Endothelial cell of umbilical vein (primary cell): ENCODE data around the gene NKD1. TPM values are rescaled to one million over a fixed set of nuclear protein-coding genes. Genes with fewer than 3 reads are reported as not detected.

Experiments used
- BruUV-seq: library from RNA; stranded (reverse); fragments of 400-500 nt; replicated peaks from 2 replicates; lab custom pipeline; 2021; lab: Mats Ljungman, UMichigan
- CTCF ChIA-PET: fragments of 300-600, 350-600 bp; sonication (Branson Sonifier 250); formaldehyde crosslinking; loops from one replicate; lab custom pipeline; 2021; ENCODE audit warnings: antibody characterized with exemption, inconsistent platforms; lab: Charles Lee
- POLR2A ChIA-PET: fragments of 300-600, 350-600 bp; sonication (Branson Sonifier 250); formaldehyde crosslinking; loops from one replicate; lab custom pipeline; 2021; ENCODE audit warnings: antibody characterized with exemption, inconsistent platforms; lab: Charles Lee
- DNase-seq: peaks from one replicate; pipeline ENCODE4 v3.0.0-alpha.2; 2011; ENCODE audit warnings: low read depth, low spot score
- FAIRE-seq: peaks from 2 replicates; lab custom pipeline; 2011; peaks lifted over from hg19 to GRCh38; lab: Jason Lieb, UNC
- H2AFZ ChIP-seq: 2 replicates; pipeline ENCODE4 v1.6.0; 2012; ENCODE audit warnings: low read depth, low read length, control low read depth, inconsistent platforms
- H3K27ac ChIP-seq: 2 replicates; pipeline ENCODE4 v1.5.1; 2011; ENCODE audit warnings: low read depth, mild to moderate bottlenecking, control low read depth, low read length, moderate library complexity; ENCODE audit not compliant: insufficient read depth
- H3K27me3 ChIP-seq, 2 experiments: 2 replicates each; pipeline versions ENCODE4 v1.6.0 to v1.6.1; 2011; ENCODE audit warnings: low read length in 2 of 2, mixed read lengths in 1 of 2; ENCODE audit not compliant: control insufficient read depth in 2 of 2, insufficient read depth in 2 of 2
- H3K36me3 ChIP-seq, 2 experiments: 2 replicates in 1 of 2; 3 replicates in 1 of 2; pipeline ENCODE4 v1.5.1; 2011; ENCODE audit warnings: low read length in 2 of 2, mild to moderate bottlenecking in 1 of 2, moderate library complexity in 1 of 2; ENCODE audit not compliant: control insufficient read depth in 2 of 2, insufficient read depth in 2 of 2; ENCODE audit errors: extremely low read depth in 1 of 2
- H3K4me1 ChIP-seq: 3 replicates; pipeline ENCODE4 v1.5.1; 2011; ENCODE audit warnings: mild to moderate bottlenecking, low read length; ENCODE audit not compliant: control insufficient read depth, insufficient read depth; ENCODE audit errors: extremely low read depth
- H3K4me2 ChIP-seq: 2 replicates; pipeline ENCODE4 v1.6.1; 2011; ENCODE audit warnings: low read length, control low read depth, mixed read lengths; ENCODE audit not compliant: insufficient read depth
- H3K4me3 ChIP-seq, 3 experiments: fragments of 200-600 bp in 1 of 3; sonication (generic), shearing (Covaris generic) in 1 of 3; replicated peaks in 1 of 3; 2 replicates each; pipeline ENCODE4 v1.5.1; 2011 to 2016; ENCODE audit warnings: control low read depth in 3 of 3, low read length in 3 of 3, mild to moderate bottlenecking in 2 of 3, inconsistent platforms in 1 of 3, low read depth in 1 of 3, moderate library complexity in 1 of 3; ENCODE audit not compliant: insufficient read depth in 1 of 3
- H3K79me2 ChIP-seq: 2 replicates; pipeline ENCODE4 v1.6.0; 2012; ENCODE audit warnings: low read length, inconsistent platforms; ENCODE audit not compliant: control insufficient read depth, insufficient read depth
- H3K9ac ChIP-seq: replicated peaks from 2 replicates; pipeline ENCODE3; 2011; ENCODE audit warnings: low read length, control low read depth; ENCODE audit not compliant: insufficient read depth; ENCODE audit errors: extremely low read depth
- H3K9me1 ChIP-seq: replicated peaks from 3 replicates; pipeline ENCODE4 v1.6.0; 2011; ENCODE audit warnings: mild to moderate bottlenecking, low read length; ENCODE audit not compliant: control insufficient read depth, insufficient read depth; ENCODE audit errors: extremely low read depth
- H3K9me3 ChIP-seq: replicated peaks from 2 replicates; pipeline ENCODE4 v1.5.1; 2012; ENCODE audit warnings: low read length, inconsistent platforms; ENCODE audit not compliant: control insufficient read depth, insufficient read depth
- H4K20me1 ChIP-seq: replicated peaks from 2 replicates; pipeline ENCODE3; 2011; ENCODE audit warnings: mild to moderate bottlenecking, low read length; ENCODE audit not compliant: control insufficient read depth, insufficient read depth; ENCODE audit errors: extremely low read depth
- CTCF ChIP-seq, 2 donors: IDR thresholded peaks; 1 replicate in 1 of 2; 2 replicates in 1 of 2; pipeline ENCODE4 v1.5.1; 2011; ENCODE audit warnings: low read length in 2 of 2, mild to moderate bottlenecking in 2 of 2, moderate library complexity in 2 of 2, control low read depth in 1 of 2, inconsistent platforms in 1 of 2, low read depth in 1 of 2; ENCODE audit not compliant: insufficient read depth in 1 of 2; ENCODE audit errors: extremely low read depth in 1 of 2
- EZH2 ChIP-seq: IDR thresholded peaks from 2 replicates; pipeline ENCODE4 v1.6.1; 2012; ENCODE audit warnings: borderline replicate concordance, low read depth, mild to moderate bottlenecking, moderate library complexity, low read length, inconsistent platforms; ENCODE audit not compliant: severe bottlenecking
- FOS ChIP-seq: IDR thresholded peaks from 2 replicates; pipeline ENCODE4 v1.6.1; 2011; ENCODE audit warnings: mild to moderate bottlenecking, low read length, moderate library complexity, borderline replicate concordance; ENCODE audit not compliant: insufficient read depth
- GATA2 ChIP-seq: IDR thresholded peaks from 2 replicates; pipeline ENCODE4 v1.7.0; 2011; ENCODE audit warnings: low read depth, mild to moderate bottlenecking, moderate library complexity, mixed read lengths, low read length; ENCODE audit not compliant: insufficient read length, insufficient read depth
- JUN ChIP-seq: IDR thresholded peaks from 2 replicates; pipeline ENCODE4 v1.6.1; 2011; ENCODE audit warnings: borderline replicate concordance, low read depth; ENCODE audit not compliant: insufficient read length, insufficient read depth
- MAX ChIP-seq: IDR thresholded peaks from 2 replicates; pipeline ENCODE4 v1.6.1; 2011; ENCODE audit not compliant: insufficient read depth, insufficient read length
- MYC ChIP-seq: IDR thresholded peaks from one replicate; pipeline ENCODE4 v1.6.1; 2011; ENCODE audit warnings: mild to moderate bottlenecking, low read depth, low read length
- POLR2A ChIP-seq: IDR thresholded peaks from 2 replicates; pipeline ENCODE4 v1.6.1; 2012; ENCODE audit warnings: low read depth, mild to moderate bottlenecking, control low read depth, low read length
- POLR2AphosphoS5 ChIP-seq: IDR thresholded peaks from 2 replicates; pipeline ENCODE4 v1.6.1; 2012; ENCODE audit warnings: low read depth, mild to moderate bottlenecking, control low read depth, low read length, moderate library complexity; ENCODE audit not compliant: insufficient read depth
- dilution Hi-C: fragments of 300-500 bp; cut with MboI; formaldehyde crosslinking; loops from one replicate; pipeline ENCODE4 v1.15.0; 2019; ENCODE audit warnings: low sequenced_read_pairs; ENCODE audit not compliant: extremely low pct_ligation_motif_present
- intact Hi-C: fragments of 100-400 bp; cut with micrococcal nuclease; formaldehyde crosslinking; loops from one replicate; pipeline ENCODE4 v1.10.0; 2022
- polyA plus RNA-seq, 4 experiments: library from polyadenylated mRNA; depleted of rRNA in 3 of 4; stranded (reverse) in 3 of 4; unstranded in 1 of 4; fragments of >200 nt; gene quantifications; 2 replicates each; pipeline versions ENCODE4 v1.2.1 to v1.2.3, GENCODE V29; 2011 to 2012; ENCODE audit warnings: missing spikeins in 1 of 4
- total RNA-seq: library from RNA; stranded (reverse); gene quantifications from 2 replicates; pipeline ENCODE4 v1.2.3, GENCODE V29; 2021

Gene NKD1
- total and polyA plus RNA-seq, 2 donors (not counting 3 experiments of a cell fraction or from before 2014, with no cell fraction given) = not detected

GRCh38 chr16:50616883-50617645 is 68.9 kb downstream of the NKD1 start:
- intact Hi-C loops = no loop called here
- dilution Hi-C loops = no loop called here
- POLR2A ChIA-PET = no interaction called here

More at GRCh38 chr16:50616883-50617645, 68.9 kb downstream of the NKD1 start:
- Histone ChIP-seq H3K4me2 (no peak overlapping the region), H4K20me1 (no peaks in the 10 kb centered on the region), H3K9me3 (no peaks in the 10 kb centered on the region), H2AFZ (no peak overlapping the region), H3K4me3 (no peak overlapping the region), H3K27ac (no peak overlapping the region), H3K36me3 (no peaks in the 10 kb centered on the region), H3K9me1 (no peaks in the 10 kb centered on the region), H3K4me1 (peaks cover 1% of the 10 kb centered on the region), H3K9ac (no peak overlapping the region), H3K79me2 (no peaks in the 10 kb centered on the region), H3K27me3 (no peaks in the 10 kb centered on the region)
- DNase-seq (no peak), FAIRE-seq (no peak)
- CTCF ChIA-PET = interaction anchor here (1.3 kb wide), 1 partner anchor 48 kb away, joined by 5 read pairs; no protein-coding TSS in a partner anchor
- BruUV-seq = no TSS peak
- TF ChIP-seq MAX = no peak
- no peak for TF ChIP-seq FOS
- TF ChIP-seq CTCF (IDR thresholded peaks at IDR 0.05; ENCODE audit: extremely low read depth in 1 of 2, insufficient read depth in 1 of 2, low read depth in 1 of 2, low read length in 2 of 2) = no peak
- no peak for TF ChIP-seq POLR2AphosphoS5
- TF ChIP-seq EZH2 = no peak
- TF ChIP-seq POLR2A = no peak
- TF ChIP-seq MYC = no peak
- no peak for TF ChIP-seq JUN
- no peak for TF ChIP-seq GATA2
